ENCODE results near the gene ZBED4.

GRCh38 chr22:49911881-49912625 lies 58.4 kb downstream of the ZBED4 start:
- no peak for TF ChIP-seq HDAC6 (IDR thresholded peaks at IDR 0.05; ENCODE audit: low read depth, low read length)
- TF ChIP-seq ZNF784 (CRISPR knock-in tag; IDR thresholded peaks at IDR 0.05; ENCODE audit: borderline replicate concordance), result no peak
- TF ChIP-seq ZNF350 (CRISPR knock-in tag; IDR thresholded peaks at IDR 0.05; ENCODE audit: borderline replicate concordance, low read depth), result no peak

Measured in HepG2 (cell line).